GM23248 (cell line): ENCODE data around the gene TRDMT1. TPM values are rescaled to one million over a fixed set of nuclear protein-coding genes. Genes with fewer than 3 reads are reported as not detected.
A peak's percentile ranks its signal among the peaks of the same experiment; 100 is the strongest.

Experiments used
- DNase-seq: peaks from one replicate; pipeline ENCODE4 v3.0.0-alpha.2; 2015
- H2AFZ ChIP-seq: fragments of 200-600 bp; sonication (generic); 2 replicates; pipeline ENCODE4 v1.6.1; 2016; ENCODE audit warnings: antibody characterized with exemption
- H3F3A ChIP-seq: fragments of 200-600 bp; sonication (generic); 2 replicates; pipeline ENCODE4 v1.6.1; 2016; ENCODE audit warnings: mild to moderate bottlenecking, antibody characterized with exemption, mixed run types; ENCODE audit not compliant: insufficient read depth
- H3K27ac ChIP-seq: fragments of 200-600 bp; sonication (generic); 2 replicates; pipeline ENCODE4 v1.5.1; 2016; ENCODE audit warnings: mild to moderate bottlenecking
- H3K27me3 ChIP-seq: fragments of 200-600 bp; sonication (generic); replicated peaks from 2 replicates; pipeline ENCODE4 v1.6.1; 2016; ENCODE audit warnings: mild to moderate bottlenecking; ENCODE audit not compliant: insufficient read depth
- H3K36me3 ChIP-seq: fragments of 200-600 bp; sonication (generic); 2 replicates; pipeline ENCODE4 v1.6.1; 2016; ENCODE audit warnings: low read depth, mild to moderate bottlenecking
- H3K4me1 ChIP-seq: fragments of 200-600 bp; sonication (generic); 2 replicates; pipeline ENCODE4 v1.6.1; 2016; ENCODE audit warnings: mild to moderate bottlenecking; ENCODE audit not compliant: insufficient read depth
- H3K4me2 ChIP-seq: fragments of 200-600 bp; sonication (generic); one replicate; pipeline ENCODE4 v1.6.1; 2016; ENCODE audit warnings: mild to moderate bottlenecking; ENCODE audit not compliant: unreplicated experiment
- H3K4me3 ChIP-seq: fragments of 200-600 bp; sonication (generic); 2 replicates; pipeline ENCODE4 v1.5.1; 2016; ENCODE audit warnings: mild to moderate bottlenecking
- H3K79me2 ChIP-seq: fragments of 200-600 bp; sonication (generic); 2 replicates; pipeline ENCODE4 v1.6.1; 2016; ENCODE audit warnings: mild to moderate bottlenecking; ENCODE audit not compliant: insufficient read depth
- H3K9ac ChIP-seq: fragments of 200-600 bp; sonication (generic); 2 replicates; pipeline ENCODE4 v1.6.1; 2016; ENCODE audit warnings: mild to moderate bottlenecking
- H3K9me2 ChIP-seq: fragments of 200-600 bp; sonication (generic); 2 replicates; pipeline ENCODE4 v1.6.1; 2016; ENCODE audit warnings: mixed run types, mild to moderate bottlenecking, moderate library complexity; ENCODE audit not compliant: insufficient read depth
- H3K9me3 ChIP-seq: fragments of 200-600 bp; sonication (generic); one replicate; pipeline ENCODE4 v1.6.1; 2017; ENCODE audit warnings: low read depth
- H4K20me1 ChIP-seq: fragments of 200-600 bp; sonication (generic); 2 replicates; pipeline ENCODE4 v1.6.0; 2016; ENCODE audit not compliant: insufficient read depth
- EZH2 ChIP-seq: fragments of 200-600 bp; sonication (generic); IDR thresholded peaks from 2 replicates; pipeline ENCODE4 v1.6.1; 2018; ENCODE audit warnings: antibody characterized with exemption, mild to moderate bottlenecking; ENCODE audit not compliant: insufficient read depth, poor library complexity, severe bottlenecking
- EZH2phosphoT487 ChIP-seq: fragments of 200-600 bp; sonication (generic); IDR thresholded peaks from 2 replicates; pipeline ENCODE4 v1.6.1; 2018; ENCODE audit warnings: antibody characterized with exemption, moderate library complexity, mild to moderate bottlenecking, low read depth; ENCODE audit not compliant: insufficient read depth
- WGBS, 2 experiments: methylation state at CpG; one replicate each; pipeline ENCODE4 v1.1.6; 2015 to 2017; ENCODE audit warnings: low lambda C conversion rate in 2 of 2, low coverage in 1 of 2; ENCODE audit errors: missing lambda C conversion rate in 2 of 2; 5-methylcytosine and 5-hydroxymethylcytosine counted together
- in situ Hi-C: fragments of 300-500 bp; cut with MboI; formaldehyde crosslinking; loops from 2 replicates; pipeline ENCODE4 v1.15.0; 2020
- polyA plus RNA-seq: library from polyadenylated mRNA; unstranded; fragments of >200 nt; fragmentation: Nextera tagmentation; extraction: Ambion mirVana; gene quantifications from 2 replicates; pipeline ENCODE4 v1.2.1, GENCODE V29; 2016
- total RNA-seq: library from RNA; depleted of rRNA; stranded (reverse); fragments of >200 nt; shearing (Covaris generic); gene quantifications from 2 replicates; pipeline ENCODE4 v1.2.3, GENCODE V29; 2014

TRDMT1 gene
- total and polyA plus RNA-seq, 2 experiments from 2014 or later, result 4.3 to 4.4 TPM

DNA sequence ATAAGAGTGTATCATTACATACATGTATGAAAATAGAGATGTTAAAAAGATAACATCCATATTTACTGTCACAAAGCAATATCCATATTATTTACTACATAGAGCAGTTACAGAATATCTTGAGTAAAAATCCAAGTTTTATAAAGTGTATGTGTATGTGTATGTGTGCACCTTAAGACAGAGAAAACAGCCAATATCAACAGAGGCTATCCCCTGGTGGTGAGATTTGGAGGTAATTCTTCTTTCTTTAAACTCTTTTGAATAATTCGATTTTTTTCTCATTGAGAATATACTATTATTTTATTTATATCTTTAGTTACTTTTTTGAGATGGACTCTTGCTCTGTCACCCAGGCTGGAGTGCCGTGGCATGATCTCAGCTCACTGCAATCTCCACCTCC lies 18.4 kb downstream of the TRDMT1 start:
- H4K20me1 ChIP-seq, result no peaks in the 10 kb centered on the region
- no peak for DNase-seq
- no peak overlapping the region for H3K4me2 ChIP-seq
- TF ChIP-seq EZH2, result no peak
- TF ChIP-seq EZH2phosphoT487, result no peak
- H3K36me3 ChIP-seq, result no peaks in the 10 kb centered on the region
- in situ Hi-C loops, result no loop called here
- no peaks in the 10 kb centered on the region for H3K79me2 ChIP-seq
- H3K9ac ChIP-seq, result no peak overlapping the region
- H3K4me3 ChIP-seq, result no peak overlapping the region
- no peaks in the 10 kb centered on the region for H3F3A ChIP-seq
- no peaks in the 10 kb centered on the region for H3K27me3 ChIP-seq
- no peaks in the 10 kb centered on the region for H3K9me2 ChIP-seq
- H3K4me1 ChIP-seq, result peaks cover 8% of the 10 kb centered on the region; the same call in 1 of the 2 replicates
- WGBS, 2 experiments, result 99 to 100% methylated on average over 2 of the region's 2 CpGs
- no peak overlapping the region for H2AFZ ChIP-seq
- no peaks in the 10 kb centered on the region for H3K9me3 ChIP-seq
- H3K27ac ChIP-seq, result no peak overlapping the region

- no peaks in the 10 kb centered on the region for H3K27me3 ChIP-seq
- H3K4me2 ChIP-seq, result no peak overlapping the region
- H3F3A ChIP-seq, result no peaks in the 10 kb centered on the region
- no peaks in the 10 kb centered on the region for H3K9me3 ChIP-seq
- WGBS, 2 experiments, result 92 to 96% methylated on average over 3 of the region's 3 CpGs
- no peaks in the 10 kb centered on the region for H3K9me2 ChIP-seq
- H3K4me3 ChIP-seq, result no peak overlapping the region
- TF ChIP-seq EZH2phosphoT487 (no peak), EZH2 (no peak)
- no peaks in the 10 kb centered on the region for H3K36me3 ChIP-seq
- H3K27ac ChIP-seq, result no peak overlapping the region
- no peaks in the 10 kb centered on the region for H4K20me1 ChIP-seq
- H3K79me2 ChIP-seq, result no peaks in the 10 kb centered on the region
- H3K4me1 ChIP-seq, result peaks cover 8% of the 10 kb centered on the region; the same call in 1 of the 2 replicates
- in situ Hi-C loops, result no loop called here
- no peak for DNase-seq
- no peak overlapping the region for H3K9ac ChIP-seq
- no peak overlapping the region for H2AFZ ChIP-seq
Measured at GRCh38 chr10:17181751-17182150, 19.7 kb downstream of the TRDMT1 start.

DNA sequence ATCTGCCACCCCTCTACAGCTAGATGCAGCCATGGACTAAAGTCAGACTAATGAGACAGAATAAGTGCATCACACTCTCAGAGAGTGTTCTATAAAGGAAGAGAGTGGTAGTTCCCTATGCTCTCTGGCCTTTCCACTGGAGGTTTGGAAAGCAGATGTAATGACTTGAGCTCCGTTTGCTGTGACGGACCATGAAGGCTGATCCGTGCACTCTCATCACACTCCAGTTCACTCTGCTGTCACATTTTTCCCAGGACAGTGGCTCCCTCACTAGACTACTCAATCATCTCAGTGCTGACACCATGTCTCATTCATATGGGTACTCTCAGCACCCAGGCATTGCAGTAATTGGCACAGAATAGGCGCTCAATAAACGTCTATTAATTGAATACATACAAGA lies 20.4 kb downstream of the TRDMT1 start:
- Histone ChIP-seq H3K4me1 (peaks cover 8% of the 10 kb centered on the region; the same call in 1 of the 2 replicates), H3K9ac (no peak overlapping the region), H3K4me3 (no peak overlapping the region), H2AFZ (no peak overlapping the region), H3K79me2 (no peaks in the 10 kb centered on the region), H3K9me3 (no peaks in the 10 kb centered on the region), H3K27ac (no peak overlapping the region), H3K4me2 (no peak overlapping the region), H4K20me1 (no peaks in the 10 kb centered on the region), H3K36me3 (no peaks in the 10 kb centered on the region), H3K27me3 (no peaks in the 10 kb centered on the region), H3K9me2 (no peaks in the 10 kb centered on the region), H3F3A (no peaks in the 10 kb centered on the region)
- in situ Hi-C loops, result no loop called here
- 77 to 85% methylated on average over 5 of the region's 5 CpGs for WGBS, 2 experiments
- DNase-seq, result no peak
- TF ChIP-seq EZH2phosphoT487, result no peak
- TF ChIP-seq EZH2, result no peak

- Histone ChIP-seq H2AFZ (no peak overlapping the region), H4K20me1 (no peaks in the 10 kb centered on the region), H3K36me3 (no peaks in the 10 kb centered on the region), H3K9ac (no peak overlapping the region), H3K4me3 (no peak overlapping the region), H3K79me2 (no peaks in the 10 kb centered on the region), H3K27ac (no peak overlapping the region), H3K9me3 (no peaks in the 10 kb centered on the region), H3F3A (no peaks in the 10 kb centered on the region), H3K4me1 (peaks cover 26% of the 10 kb centered on the region), H3K27me3 (no peaks in the 10 kb centered on the region), H3K9me2 (no peaks in the 10 kb centered on the region), H3K4me2 (peak overlapping the region; percentile 42)
- DNase-seq, result peak; percentile 58
- 44 to 45% methylated on average over 3 of the region's 3 CpGs for WGBS, 2 experiments
- in situ Hi-C loops, result no loop called here
- TF ChIP-seq EZH2 (no peak), EZH2phosphoT487 (no peak)
Measured at GRCh38 chr10:17179002-17179401, 22.5 kb downstream of the TRDMT1 start.

- no peak overlapping the region for H3K4me2 ChIP-seq
- no peaks in the 10 kb centered on the region for H4K20me1 ChIP-seq
- no peaks in the 10 kb centered on the region for H3F3A ChIP-seq
- H3K9ac ChIP-seq, result no peak overlapping the region
- H3K4me1 ChIP-seq, result peaks cover 26% of the 10 kb centered on the region
- no peak for DNase-seq
- no peaks in the 10 kb centered on the region for H3K36me3 ChIP-seq
- H2AFZ ChIP-seq, result no peak overlapping the region
- H3K27ac ChIP-seq, result no peak overlapping the region
- 98 to 100% methylated on average over 1 of the region's 1 CpG for WGBS, 2 experiments
- H3K9me2 ChIP-seq, result no peaks in the 10 kb centered on the region
- H3K4me3 ChIP-seq, result no peak overlapping the region
- no peaks in the 10 kb centered on the region for H3K9me3 ChIP-seq
- H3K79me2 ChIP-seq, result no peaks in the 10 kb centered on the region
- no peak for TF ChIP-seq EZH2phosphoT487
- no peak for TF ChIP-seq EZH2
- H3K27me3 ChIP-seq, result no peaks in the 10 kb centered on the region
- in situ Hi-C loops, result no loop called here
Measured at GRCh38 chr10:17178006-17178405, 23.5 kb downstream of the TRDMT1 start.
